CD4-positive, alpha-beta T cell treated with Interleukin-2 at 100 ng/mL for 4 hours (primary cell): ENCODE measurements around the gene GALNT14.
"Not testable (repeated sequence)": the region's sequence is repeated elsewhere in the genome, so short reads cannot be mapped to it uniquely, and the experiment has no call there.

ENCODE experiments used
- DNase-seq: peaks from one replicate; pipeline ENCODE4 v3.0.0-alpha.2; 2020; ENCODE audit warnings: low spot score

The GALNT14 gene

GRCh38 chr2:31138037-31138962 lies at the start of gene GALNT14:
Gene GALNT14, minus strand, starts transcription at chr2:31138440. Its CDS starts 354 bp downstream, at chr2:31138086.
- no peak for DNase-seq

DNA sequence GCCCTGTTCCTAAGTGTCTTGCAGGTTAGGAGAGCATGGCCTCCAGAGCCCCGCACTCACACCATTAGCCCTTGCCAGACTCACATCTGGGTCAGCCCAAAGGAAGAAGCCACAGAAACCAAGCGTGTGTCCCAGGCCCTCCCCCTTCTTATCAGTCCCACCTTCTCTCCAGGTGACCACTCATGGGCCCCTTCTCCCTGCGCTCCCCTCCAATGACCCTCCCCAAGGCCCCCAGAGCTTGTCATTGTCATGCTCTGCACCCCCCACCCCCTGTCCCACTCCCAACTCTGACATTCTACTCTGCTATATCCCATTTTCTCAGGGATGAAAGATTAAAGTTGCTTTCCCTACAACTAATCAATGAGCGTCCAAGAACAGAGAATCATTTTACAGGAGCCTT lies 48.9 kb upstream of the GALNT14 start:
- no peak for DNase-seq

GRCh38 chr2:31183973-31184372 lies 45.7 kb upstream of the GALNT14 start:
- DNase-seq = not testable (repeated sequence)

GRCh38 chr2:31176742-31177141 lies 38.5 kb upstream of the GALNT14 start:
- no peak for DNase-seq

DNA sequence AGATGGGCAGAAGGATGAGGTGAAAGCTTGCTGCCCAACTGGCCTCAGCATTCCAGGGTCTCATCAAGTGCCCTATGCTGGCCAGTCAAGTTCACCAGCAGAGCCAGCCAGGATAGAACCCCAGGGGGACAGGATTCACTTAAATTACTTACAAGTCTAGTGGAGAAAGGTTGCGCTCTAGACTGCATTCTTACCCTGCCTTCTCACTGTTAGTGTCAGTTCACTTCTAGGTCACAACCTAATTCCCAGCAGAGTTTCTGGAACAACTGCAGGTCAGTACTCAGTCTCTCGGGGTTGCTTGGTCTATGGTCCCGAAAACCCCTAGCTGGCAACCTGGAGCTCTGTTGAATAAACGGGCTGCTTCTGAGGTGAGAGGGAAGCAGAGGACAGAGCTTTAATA lies 32.9 kb upstream of the GALNT14 start:
- DNase-seq = no peak

GRCh38 chr2:31170071-31170698 lies 31.9 kb upstream of the GALNT14 start:
- DNase-seq = peak; percentile 52

DNA sequence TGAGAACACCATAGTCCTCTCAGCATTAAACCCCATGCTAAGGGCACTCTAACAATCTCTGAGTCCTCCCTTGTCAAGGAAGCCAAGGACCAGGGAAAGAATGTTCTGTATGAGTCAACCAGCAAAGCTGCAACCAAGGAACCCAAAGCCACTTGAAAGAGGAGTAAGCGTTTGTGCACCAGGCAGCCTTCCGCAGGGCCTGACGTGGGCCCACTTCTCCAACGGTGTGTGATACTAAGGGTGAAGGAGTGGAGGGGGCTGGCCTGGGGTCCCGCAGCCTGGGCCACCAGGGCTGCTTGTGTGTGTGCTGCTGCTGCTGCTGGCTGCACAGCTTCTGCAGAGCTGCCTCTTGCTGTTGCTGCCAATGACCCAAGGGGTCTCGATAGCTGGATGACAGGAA lies 30.1 kb upstream of the GALNT14 start:
- no peak for DNase-seq

DNA sequence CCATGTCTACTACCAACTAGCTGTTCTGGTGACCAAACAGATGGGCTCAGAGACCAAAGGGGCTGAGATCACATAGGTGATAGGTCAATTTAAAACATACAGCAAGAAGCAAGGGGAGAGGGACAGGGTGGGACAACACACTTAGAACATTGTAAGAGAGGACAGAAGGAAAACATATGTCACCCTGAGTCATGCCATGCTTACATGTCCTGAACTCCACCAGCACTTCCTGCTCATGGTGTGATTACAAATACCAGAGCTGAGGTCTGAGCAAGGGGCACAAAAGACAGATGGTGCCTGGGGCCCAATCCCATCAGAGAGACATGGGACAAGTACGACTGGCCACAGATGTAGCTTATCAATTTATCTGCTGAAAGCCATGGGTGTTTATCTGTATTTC lies 28.7 kb upstream of the GALNT14 start:
- DNase-seq = no peak

DNA sequence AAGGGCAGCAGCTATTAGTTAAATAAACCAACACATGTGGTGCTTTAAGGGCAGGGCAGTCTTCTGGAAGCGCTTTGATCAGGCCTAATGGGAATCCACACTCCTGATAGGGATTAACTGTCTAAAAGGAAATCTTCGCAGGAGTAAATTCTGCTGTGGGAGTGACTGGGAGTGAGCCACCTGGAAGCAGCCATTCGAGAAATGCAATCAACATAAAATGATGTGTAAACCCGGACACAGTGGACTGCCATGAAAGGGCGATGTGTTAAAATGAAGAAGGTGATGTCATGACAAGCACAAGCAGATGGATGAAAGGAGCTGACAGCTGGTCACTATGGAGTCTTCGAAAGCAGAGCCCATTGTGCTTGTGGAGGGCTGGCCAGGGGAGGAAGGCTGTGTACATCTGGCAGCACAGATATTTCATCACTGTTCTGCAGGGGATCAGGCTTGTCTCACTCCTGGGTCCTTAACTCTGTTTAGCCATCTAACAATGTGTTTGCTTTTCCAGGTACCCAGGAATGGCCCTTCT lies 24.8 kb upstream of the GALNT14 start:
- no peak for DNase-seq

- DNase-seq = no peak
These were observed 23.4 kb upstream of the GALNT14 start for GRCh38 chr2:31161637-31162036.

GRCh38 chr2:31151501-31151900 lies 13.3 kb upstream of the GALNT14 start:
- DNase-seq = no peak

DNA sequence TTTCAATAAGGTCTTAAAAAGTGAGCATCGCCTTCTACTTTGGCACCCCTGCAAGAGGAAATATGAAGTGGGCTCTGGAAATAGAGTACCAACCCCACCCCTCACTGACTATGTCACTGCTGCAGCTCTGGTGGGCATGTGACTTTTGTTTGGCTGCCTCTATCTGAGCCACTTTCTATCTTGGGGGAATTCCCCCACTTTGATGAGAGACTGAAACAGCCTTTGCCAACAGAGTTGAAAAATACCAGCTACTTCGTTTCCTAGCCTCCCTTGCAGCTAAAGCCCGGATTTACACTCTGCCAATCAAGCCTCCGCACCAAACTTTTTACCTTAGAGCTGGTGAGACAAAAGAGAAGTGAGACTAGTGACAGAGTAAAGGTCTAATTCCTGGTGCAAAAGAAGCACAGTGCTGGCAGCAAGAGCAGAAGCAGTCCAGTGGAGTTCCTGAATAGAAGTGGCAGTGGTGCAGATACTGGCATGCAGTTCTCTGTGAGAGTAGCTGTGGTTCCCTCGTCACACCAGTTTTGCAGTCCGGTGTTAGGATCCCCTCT lies 12.0 kb upstream of the GALNT14 start:
- no peak for DNase-seq

GRCh38 chr2:31148514-31148913 lies 10.3 kb upstream of the GALNT14 start:
- DNase-seq = no peak

- DNase-seq = no peak
These were observed 9.4 kb upstream of the GALNT14 start for GRCh38 chr2:31147645-31148044.

GRCh38 chr2:31142110-31142509 lies 3.9 kb upstream of the GALNT14 start:
- no peak for DNase-seq

DNA sequence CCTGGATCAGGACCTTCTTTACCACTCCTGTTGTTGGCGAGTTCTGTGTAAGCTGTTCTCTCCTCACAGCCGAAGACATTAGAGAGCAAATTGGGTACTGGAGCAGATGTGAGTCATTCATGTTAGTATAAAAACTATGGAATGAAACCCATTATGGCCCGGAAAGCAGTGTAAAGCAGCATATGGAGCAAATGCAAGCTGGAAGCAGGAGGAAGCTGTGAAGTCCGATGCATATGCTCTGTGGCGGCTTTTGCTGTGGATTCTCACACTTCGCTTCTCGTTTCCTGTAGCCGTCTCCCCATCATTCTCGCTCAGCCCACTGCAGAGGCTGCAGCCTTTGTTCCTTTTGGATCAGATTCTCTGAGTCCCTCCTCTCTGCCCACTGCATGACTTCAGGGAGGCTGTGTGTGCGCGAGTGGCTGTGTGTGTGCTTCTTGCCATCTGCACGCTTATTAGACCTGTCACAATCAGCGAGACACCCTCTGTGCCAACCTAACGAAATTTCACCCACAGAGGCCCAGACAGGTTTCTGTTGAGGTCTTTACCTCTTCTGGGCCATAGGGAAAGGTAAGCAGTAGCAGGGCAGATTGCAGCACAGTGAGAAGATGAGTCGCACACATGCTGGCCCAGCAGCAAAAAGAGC lies 3.3 kb upstream of the GALNT14 start:
- DNase-seq = no peak

- DNase-seq = no peak
These were observed 1.9 kb upstream of the GALNT14 start for GRCh38 chr2:31140151-31140550.

GRCh38 chr2:31139671-31140070 lies 1.4 kb upstream of the GALNT14 start:
- no peak for DNase-seq

- no peak for DNase-seq
These were observed 816 bp downstream of the GALNT14 start for GRCh38 chr2:31137211-31138036.

- no peak for DNase-seq
These were observed 1.5 kb downstream of the GALNT14 start for GRCh38 chr2:31136732-31137131.

DNA sequence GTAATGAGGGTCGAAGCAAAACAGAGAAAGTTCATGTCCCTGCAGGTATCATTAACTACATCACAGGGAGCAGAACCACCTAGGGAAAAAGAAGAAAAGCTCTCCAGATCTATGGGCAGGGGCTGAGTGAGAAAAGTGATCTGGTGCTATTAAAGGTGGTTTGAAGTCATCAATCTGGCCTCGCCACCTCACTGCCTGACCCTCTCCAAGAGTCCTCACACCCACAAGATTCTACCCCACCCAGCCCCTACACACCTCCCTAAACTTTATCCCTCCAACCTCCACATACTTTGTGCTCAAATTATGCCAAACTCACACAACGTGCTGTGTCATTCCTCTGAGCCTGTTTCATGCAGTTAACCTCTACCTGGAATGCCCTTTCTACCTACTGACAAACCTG lies 2.2 kb downstream of the GALNT14 start:
- no peak for DNase-seq

GRCh38 chr2:31134480-31134879 lies 3.8 kb downstream of the GALNT14 start:
- no peak for DNase-seq
